T-helper 2 cell (primary cell): ENCODE data around the gene SLC6A18.
A peak's percentile ranks its signal among the peaks of the same experiment; 100 is the strongest.

Experiments
- DNase-seq, 5 experiments: peaks; one replicate each; pipeline versions ENCODE4 v3.0.0 to v3.0.0-alpha.2; 2012 to 2022
- total RNA-seq, 2 donors: gene quantifications; one replicate each; lab custom pipeline; 2026; lab: John Stamatoyannopoulos, UW

The SLC6A18 gene, protein sequence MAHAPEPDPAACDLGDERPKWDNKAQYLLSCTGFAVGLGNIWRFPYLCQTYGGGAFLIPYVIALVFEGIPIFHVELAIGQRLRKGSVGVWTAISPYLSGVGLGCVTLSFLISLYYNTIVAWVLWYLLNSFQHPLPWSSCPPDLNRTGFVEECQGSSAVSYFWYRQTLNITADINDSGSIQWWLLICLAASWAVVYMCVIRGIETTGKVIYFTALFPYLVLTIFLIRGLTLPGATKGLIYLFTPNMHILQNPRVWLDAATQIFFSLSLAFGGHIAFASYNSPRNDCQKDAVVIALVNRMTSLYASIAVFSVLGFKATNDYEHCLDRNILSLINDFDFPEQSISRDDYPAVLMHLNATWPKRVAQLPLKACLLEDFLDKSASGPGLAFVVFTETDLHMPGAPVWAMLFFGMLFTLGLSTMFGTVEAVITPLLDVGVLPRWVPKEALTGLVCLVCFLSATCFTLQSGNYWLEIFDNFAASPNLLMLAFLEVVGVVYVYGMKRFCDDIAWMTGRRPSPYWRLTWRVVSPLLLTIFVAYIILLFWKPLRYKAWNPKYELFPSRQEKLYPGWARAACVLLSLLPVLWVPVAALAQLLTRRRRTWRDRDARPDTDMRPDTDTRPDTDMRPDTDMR
- total RNA-seq: 0 reads per million in 2 donors

DNA sequence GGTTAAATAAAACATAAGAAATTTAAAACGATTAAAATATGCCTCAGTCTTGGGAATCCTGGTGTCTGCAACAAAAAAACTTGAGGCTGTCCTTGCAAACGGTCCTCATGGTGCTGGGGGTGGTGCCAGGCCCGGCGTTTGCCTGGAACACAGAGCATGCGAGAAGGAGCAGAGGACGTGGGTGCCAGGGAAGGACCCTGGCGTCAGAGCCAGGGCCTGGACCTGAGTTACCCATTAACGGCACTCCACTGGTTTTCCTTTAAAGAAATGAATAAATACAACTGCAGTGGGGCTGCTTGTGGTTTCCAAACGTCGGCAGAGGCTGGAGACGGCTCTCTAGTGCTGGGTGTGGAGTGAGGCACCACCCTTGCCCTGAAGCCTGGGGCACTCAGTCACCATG is at the start of gene SLC6A18:
Gene SLC6A18 (plus strand): TSS at position 301 of the 400 bp plus-strand sequence. CDS start 97 bp downstream, at position 398.
- DNase-seq: no peak

DNA sequence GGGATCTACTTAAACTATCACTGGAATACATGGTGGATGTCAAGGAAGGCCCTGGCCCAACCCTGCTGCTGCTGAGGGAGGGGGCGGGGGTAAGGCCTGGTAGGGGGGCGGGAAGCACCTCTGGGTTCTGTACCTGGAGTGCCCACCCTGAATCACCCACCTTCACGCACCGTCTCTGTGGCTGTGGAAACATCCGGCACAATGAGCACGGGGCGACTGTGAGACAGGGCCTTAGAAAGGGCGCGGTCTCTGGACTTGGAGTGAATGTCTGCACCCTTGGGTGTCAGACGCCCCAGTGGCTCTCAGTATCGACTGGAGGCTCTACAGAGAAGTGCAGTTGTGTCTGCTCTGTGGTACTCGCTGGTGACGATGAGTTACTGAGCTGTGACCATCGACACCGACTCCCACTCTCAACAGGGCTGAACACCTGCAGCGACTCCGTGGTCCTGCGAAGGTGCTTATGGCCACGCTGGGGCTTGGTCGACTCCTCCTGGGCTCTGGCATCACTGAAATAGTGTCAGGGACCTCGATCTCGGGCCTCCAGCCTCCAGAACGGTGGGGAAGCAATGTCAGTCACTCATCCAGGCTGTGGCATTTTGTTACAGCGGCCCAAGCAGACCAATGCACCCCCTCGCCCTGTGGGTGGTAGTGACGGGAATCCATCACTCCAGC is 49.2 kb upstream of the SLC6A18 start:
- no peak for DNase-seq

DNA sequence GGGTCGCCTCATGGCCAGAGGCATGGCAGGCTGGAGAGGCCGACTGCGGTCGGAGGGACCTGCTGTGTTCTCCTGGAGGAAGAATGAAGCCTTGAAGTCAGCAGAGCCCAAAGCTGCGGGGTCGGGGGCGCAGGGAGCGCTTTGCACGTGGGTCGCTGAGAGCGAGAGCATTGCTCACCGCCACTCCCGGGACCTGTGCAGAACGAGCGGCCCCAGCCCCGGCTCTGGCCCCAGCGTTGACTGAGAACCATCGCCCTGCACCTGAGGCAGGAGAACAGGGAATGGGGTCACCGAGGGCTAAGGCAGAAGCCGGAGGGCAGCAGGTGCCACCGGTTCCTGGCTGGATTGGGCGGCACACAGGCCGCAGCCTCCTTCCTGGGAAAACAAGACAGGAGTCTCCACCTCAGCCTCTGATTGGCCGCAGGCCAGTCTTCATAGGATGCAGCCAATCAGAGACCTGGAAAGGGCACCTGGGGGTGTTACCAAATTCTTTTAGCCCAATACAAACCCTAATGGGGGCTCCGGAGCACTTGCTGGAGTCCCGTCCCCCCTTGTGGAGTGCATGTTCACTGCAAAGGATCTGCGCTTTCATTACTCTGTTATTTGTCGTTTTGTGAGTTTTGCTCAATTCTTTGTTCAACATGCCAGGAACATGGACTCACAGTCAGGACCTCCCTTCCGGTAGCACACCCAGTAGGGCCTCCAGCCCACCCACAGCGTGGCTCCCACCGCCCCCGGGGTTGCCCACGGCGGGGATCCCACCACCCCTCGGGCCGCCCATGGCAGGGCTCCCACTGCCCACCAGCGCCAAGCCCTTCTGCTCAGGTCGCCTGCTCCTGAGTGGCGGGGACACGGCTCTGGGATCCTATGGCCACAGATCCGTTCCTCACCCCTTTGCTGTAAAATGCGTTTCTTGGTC is 48.4 kb upstream of the SLC6A18 start:
- DNase-seq: no peak

DNA sequence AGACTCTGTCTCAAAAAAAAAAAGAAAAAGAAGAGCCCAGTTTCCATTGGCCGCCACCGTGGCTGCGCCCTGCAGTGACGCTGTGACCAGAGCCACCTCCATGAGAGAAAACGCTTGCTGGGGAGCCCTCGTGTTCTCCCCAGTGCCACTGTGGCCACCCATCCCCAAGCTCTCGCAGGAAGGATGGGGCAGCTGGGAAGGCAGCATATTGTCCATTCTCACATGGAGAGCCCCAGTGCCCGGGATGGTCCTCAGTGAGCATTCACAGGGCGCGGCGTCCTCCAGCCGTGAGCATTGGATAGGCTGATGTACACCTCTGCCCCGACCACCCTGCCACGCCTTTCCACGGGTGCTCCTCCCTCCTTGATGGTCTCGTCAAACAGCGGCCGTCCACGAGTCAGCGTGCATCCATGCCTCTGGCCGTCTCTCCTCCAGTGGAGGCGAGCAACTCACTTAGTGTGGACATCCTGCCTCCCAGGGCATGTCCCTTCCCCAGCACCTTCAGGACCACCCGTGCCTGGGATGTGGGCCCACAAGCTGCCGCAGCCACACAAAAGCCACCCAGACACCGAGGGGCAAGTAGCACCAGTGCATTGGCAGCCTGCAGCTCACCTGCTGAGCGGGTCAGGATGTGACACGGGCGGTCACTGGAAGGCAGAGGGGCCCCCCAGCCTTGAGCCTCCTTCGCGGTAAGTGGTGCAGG is 47.2 kb upstream of the SLC6A18 start:
- no peak for DNase-seq

DNA sequence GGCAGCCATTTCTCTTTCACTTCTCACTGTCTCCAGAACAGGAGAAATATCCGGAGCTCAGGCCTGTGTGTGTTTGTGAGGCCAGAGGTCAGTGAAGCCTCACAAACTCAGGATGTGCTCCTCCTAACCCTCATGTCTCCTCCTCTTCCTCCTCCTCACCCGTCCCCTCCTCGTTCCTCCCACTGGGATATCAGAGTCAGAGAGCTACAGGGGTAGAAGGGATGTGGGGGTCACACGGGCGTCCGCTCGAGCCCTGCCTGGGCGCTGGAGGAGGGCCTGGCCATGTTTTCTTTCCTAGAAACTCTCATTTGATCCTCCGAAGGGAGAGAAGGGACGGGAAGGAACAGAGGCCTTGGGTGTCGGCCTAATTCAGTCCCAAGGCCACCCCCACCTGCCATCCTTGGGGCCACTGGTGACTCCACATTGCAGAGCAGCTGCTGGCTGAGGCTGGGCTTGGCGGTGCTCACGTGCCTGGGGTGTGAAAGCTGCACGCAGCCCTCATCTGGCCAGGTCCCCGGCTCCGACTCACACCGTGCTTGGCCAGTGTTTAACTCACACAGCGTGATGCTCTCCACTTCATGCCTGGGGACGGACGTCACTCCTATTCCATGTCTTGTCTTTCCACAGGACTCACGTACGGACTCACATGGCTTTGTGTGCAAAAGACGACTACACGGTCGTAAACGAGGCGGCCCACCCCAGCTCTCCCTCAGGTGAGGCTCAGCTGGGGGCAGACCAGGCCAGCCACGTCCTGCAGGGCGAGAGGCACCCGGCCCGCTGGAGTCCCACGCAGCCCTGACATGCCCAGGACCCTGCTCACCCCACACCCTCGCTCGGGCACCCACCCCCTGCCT is 46.4 kb upstream of the SLC6A18 start:
- DNase-seq: no peak

DNA sequence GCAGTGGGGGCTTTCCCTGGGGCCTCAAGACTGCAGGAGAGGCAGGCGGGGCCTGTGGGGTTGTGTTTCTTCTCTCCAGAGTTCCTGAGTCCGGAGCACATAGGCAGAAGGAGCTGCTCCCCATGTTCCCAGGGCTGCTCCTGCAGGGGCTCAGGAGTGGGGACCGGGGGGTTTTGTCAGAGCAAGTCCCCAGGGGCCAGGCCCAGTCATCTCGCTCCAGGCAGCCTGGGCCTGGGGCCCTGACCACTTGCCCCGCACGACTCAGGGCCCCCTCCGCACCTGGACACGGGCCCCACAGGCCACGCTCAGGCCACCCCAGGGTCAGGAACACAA is 45.8 kb upstream of the SLC6A18 start:
- no peak for DNase-seq

DNA sequence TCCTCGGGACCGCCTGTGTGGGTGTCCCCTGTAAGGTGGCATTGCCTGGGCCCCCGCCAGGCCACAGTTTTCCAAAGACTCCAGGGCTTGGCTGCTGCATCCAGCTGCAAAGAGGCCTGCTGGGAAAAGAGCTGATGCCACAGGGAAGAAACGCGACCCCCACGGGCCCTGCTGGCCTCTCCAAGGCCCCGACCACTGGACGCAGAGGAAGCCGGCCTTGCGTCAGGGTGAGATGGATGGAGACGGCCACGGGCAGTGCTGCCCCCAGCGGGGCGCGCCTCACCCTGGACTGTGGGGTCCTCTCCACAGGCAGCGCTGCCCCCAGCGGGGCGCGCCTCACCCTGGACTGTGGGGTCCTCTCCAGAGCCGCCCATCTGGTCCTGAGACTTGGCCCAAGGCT is 45.1 kb upstream of the SLC6A18 start:
- DNase-seq: no peak

DNA sequence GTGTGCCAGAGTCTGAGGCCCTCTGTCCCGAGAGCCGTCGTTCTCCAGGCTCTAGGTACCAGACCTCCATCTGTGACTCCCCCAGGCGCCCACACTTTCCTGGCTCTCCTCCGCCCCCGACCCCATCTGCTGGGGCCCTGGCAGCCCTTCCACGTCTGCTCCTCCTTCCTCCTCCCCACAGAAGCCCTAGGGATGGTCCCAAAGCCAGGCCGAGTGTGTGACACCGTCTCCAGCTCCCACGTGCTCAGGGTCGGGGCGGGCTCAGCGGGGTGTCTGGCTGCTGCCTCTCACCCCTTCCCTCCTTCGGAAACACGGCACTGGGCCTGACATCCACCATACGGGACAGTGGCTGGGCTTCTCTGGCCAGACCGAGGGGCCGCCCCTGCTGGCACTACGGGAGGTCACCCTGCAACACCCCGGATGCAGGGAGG is 44.3 kb upstream of the SLC6A18 start:
- no peak for DNase-seq

DNA sequence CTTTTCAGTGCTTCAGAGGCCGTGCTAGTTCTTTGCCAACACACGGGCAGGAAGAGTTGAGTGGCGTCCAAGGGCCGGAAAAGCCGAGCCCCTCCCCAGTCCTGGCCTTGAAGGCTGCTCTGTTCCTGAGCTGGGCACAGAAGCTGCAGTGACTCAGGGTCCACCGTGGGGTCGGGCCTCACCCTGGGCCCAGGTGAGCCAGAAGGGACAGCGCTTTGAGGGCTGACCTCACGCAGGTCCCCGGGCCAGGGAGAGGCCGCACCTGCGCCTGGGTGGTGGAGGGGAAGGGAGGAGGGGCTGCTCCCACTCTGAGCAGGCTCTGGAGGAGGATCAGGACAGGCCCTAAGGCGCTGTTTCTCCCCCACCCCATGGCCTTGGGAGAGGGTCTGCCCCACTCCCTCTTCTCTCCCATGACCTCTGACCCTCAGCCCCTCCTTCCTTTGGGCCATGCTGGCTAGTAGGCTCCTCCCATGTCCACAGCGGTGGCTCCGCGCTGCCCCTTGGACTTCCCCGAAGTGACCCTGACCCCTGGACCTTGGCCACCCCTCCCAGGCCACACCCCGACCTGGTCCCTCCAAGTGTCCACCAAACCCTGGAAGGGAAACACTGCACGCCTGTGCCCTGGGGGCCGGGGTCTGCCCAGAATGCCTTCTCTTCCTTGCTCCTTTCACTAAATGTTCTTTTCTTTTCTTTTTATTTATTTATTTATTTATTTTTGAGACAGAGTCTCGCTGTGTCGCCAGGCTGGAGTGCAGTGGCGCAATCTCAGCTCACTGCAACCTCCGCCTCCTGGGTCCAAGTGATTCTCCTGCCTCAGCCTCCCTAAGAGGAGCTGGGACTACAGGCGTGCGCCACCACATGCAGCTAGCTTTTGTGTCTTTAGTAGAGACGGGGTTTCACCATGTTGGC is 43.5 kb upstream of the SLC6A18 start:
- DNase-seq: no peak

DNA sequence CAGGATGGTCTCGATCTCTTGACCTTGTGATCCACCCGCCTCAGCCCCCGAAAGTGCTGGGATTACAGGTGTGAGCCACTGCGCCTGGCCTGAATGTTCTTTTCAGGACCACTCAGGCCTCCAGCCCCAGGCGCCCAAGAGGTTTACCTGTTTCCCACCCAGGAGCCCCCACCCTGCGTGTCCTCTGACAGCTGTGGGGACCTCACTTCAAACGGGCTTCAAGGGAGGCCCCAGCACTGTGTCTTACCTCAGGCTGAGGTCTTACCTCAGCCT is 42.9 kb upstream of the SLC6A18 start:
- DNase-seq: no peak

DNA sequence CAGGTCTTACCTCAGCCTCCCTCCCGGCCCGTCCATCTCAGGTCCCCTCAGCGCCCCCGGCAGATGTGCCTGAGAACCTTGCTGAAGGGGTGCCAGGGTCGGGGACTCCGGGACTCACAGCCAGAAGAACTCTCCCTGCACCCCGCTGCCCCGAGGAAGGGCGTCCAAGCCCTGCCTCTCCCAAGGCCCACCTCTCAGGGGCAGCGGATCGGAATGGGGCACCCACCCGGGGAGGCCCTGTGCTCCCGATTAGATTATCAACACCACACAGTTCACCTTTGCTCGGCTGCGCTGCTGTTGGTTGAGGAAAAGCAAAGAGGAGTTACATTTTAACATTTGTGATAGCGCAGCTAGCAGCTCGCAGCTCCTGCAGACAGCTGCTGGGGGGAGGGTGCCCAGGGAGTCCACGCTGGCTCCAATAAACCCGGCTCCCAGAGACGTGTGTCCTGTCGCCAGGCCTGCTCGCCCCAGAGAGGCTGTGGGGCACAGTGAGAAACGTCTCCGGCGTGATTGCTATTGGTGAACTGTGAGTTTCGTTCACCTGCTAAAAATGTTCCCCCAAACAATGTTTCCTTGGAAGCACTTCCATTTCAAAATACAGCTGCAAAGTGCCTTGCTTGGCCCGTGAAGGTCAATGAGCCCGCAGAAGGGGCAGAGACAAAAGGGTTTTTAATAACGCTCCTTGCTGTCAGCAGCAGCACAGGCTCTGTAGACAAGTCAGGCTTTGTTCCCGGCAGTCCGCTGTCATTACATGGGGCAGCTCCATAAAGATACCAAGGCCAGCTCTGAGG is 42.4 kb upstream of the SLC6A18 start:
- DNase-seq: no peak

DNA sequence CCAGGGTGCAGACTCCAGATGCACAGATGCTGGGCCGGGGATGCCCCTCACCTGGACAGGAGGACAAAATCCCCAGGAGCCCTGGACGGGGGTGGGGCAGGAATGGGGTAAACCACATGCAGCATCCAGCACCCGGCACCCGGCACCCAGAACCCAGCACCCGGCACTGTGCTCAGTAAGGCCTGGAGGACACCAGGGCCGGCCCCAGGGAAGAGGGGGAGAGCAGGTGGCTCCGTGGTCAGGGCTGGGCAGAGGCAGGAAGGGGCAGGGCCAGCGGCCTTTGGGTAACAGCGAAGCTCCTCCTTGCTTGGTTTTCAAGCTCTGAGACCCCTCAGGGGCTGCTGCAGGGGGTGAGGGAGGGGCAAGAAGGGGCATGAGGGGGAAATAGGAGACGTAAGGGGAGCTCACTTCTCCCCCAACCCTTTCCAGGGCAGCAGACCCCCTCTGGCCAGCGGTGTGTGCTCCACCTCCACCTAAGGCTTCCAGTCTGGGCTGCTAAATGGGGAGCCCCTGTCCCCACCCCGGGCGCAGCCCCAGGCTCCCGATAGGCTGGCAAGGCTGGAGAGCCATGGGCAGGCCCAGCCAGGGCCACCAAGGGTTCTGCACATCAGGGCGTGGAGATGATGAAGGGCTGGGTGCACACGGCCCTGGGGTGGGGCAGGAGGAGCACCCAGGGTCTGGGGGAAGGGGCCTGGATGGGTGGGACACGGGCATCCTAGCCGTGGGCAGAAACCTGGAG is 41.6 kb upstream of the SLC6A18 start:
- DNase-seq: no peak

DNA sequence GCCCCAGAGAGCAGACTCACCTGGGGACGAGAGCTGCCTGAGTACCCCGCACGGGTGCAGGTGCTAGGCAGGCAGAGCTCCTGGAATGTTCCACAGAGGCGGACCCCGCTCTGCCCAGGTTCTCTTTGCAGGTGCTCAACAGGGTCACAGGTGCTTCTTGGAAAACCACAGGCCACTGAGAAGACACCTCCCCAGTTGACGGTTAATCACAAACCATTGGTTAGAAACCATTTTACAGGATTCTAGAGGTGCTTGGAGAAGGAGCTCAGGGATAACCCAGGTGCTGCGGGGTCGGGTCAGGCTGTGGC is 41.1 kb upstream of the SLC6A18 start:
- no peak for DNase-seq

DNA sequence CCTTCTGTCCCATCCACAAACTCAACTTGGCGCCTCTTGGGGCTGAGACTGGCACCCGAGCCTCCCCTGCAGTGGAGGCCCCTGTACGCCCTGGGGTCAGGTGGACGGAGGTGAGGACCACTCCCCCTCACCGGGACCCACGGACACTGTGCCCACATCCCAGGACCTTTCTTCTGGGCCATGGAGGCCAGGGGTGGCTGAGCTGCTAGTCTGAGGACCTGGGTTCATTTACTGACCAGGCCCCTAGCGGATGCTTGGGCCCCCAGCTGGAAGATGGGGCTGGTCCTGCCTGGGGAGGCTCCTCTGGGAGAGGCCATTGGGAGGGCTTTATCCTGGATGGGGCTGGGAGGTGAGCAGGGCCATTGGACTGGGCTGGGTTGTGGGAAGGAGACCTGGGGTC is 40.7 kb upstream of the SLC6A18 start:
- no peak for DNase-seq

DNA sequence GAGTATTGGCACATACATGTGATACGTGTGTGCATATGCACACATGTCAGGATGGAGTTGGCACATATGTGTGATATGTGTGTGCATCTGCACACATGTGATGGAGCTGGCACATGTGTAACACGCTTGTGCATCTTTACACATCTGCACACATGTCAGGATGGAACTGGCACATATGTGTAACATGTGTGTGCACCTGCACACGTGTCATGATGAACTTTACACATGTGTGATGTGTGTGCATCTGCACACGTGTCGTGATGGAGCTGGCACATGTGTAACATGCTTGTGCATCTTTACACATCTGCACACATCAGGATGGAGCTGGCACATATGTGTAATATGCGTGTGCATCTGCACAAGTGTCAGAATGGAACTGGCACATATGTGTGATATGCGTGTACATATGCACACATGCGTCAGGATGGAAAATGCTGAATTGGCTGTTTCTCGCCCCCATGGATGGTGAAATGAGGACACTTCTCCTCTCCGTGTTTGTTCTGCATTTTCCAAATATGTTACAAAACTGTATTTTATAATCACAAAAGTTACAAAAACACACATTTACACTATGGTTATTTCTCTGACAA is 40.0 kb upstream of the SLC6A18 start:
- DNase-seq: no peak

DNA sequence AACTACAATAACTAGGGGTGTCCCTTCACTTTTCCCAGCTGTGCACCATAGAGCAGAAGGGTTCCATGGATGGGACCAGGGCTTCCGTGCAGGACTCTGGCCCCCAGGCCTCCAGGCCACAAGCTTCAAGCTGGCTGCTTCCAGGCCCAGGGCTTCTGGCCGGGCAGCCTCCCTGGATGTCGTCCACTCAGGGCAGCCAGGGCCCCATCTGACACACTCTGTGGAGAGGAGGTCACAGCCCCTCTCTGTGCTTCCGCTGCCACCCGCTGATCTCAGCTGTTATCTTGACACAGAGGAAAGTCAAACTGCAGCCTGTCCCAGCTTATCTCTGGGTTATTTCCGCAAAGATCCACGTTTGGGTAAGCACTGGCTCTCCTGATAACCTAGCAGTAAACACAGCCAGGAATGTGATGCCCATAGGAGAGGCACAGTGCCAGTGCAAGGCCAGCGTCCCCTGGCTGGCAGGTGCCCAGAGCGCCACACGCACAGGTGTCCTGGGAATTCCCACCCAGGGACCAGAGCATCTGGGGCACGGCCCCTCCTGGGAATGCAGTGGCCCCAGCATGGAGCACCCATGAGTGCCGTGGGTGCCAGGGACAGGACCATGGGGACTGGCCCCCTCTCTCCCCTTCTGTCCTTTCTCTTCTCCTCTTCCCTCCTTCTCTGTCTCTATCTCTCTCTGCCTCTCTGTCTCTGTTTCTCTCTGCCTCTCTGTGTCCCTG is 39.4 kb upstream of the SLC6A18 start:
- DNase-seq: peak in 1 of 5 experiments; percentile 1

DNA sequence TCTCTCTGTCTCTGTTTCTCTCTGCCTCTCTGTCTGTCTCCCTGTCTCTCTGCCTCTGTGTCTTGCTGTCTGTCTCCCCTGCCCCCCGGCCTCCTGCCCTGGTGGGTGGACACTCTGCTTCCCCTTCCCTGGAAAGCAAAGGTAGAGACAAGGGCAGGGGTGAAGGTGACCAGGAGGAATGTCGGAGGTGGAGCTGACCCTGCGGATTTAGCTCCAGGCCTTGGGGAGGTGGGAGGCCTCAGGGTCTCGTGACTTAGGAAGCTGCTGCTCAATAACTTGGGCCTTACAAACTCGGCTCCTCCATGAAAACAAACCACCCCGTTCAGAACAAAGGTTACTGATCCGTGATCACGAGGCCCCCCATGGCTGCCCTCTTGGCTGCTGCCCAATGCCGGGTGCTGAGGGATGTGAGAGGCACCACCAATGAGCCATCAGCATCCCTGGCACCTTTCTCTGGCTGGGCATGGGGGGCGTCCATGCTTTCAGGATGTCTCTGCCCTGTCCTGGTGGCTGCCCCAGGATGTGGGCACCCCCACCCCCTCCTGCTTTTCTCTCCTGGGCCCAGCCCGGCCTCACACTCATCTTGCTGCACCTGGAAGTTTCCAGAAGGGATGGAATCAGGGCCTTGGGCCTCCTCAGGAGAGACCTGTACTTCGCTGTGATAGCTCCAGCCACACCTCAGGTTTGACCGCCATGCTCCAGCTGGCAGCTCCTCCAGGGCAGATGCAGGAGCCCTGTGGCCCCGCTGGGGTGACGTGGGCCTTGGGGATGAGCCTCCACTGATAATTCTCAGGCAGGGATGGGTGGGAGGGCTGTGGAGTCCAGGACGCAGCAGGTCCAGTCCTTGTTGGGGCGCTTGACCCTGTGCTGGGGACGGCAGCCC is 38.6 kb upstream of the SLC6A18 start:
- no peak for DNase-seq
